AG04450 (cell line): ENCODE measurements around the gene ACSF3. TPM values are rescaled to one million over a fixed set of nuclear protein-coding genes. Genes with fewer than 3 reads are reported as not detected.
"Not testable (repeated sequence)": the region's sequence is repeated elsewhere in the genome, so short reads cannot be mapped to it uniquely, and the experiment has no call there.

Source experiments
- CTCF ChIA-PET: fragments of 300-600, 350-600 bp; formaldehyde crosslinking; extraction: SDS; loops from one replicate; lab custom pipeline; 2022; ENCODE audit warnings: antibody characterized with exemption, inconsistent platforms; lab: Charles Lee
- POLR2A ChIA-PET: fragments of 350-600 bp; formaldehyde crosslinking; extraction: SDS; loops from one replicate; lab custom pipeline; 2021; ENCODE audit warnings: antibody characterized with exemption, inconsistent platforms; lab: Yijun Ruan, JAX
- DNase-seq: peaks from one replicate; pipeline ENCODE4 v3.0.0-alpha.2; 2011; ENCODE audit warnings: low read depth, low spot score
- H3K27ac ChIP-seq: one replicate; pipeline ENCODE4 v1.5.1; 2012; ENCODE audit warnings: low read depth, low read length, control low read depth
- H3K27me3 ChIP-seq: one replicate; pipeline ENCODE4 v1.6.0; 2012; ENCODE audit warnings: low read length; ENCODE audit not compliant: control insufficient read depth, insufficient read depth
- H3K4me3 ChIP-seq: 2 replicates; pipeline ENCODE4 v1.5.1; 2011; ENCODE audit warnings: mild to moderate bottlenecking, low read depth, low read length, control low read depth
- H3K9me3 ChIP-seq: 2 replicates; pipeline ENCODE4 v1.5.1; 2012; ENCODE audit warnings: low read length; ENCODE audit not compliant: control insufficient read depth, insufficient read depth
- polyA plus RNA-seq: library from polyadenylated mRNA; depleted of rRNA; stranded (reverse); fragments of >200 nt; gene quantifications from 2 replicates; pipeline ENCODE4 v1.2.3, GENCODE V29; 2011
- TF ChIP-seq, protein P1 (sequence below): IDR thresholded peaks from 2 replicates; pipeline ENCODE4 v1.5.1; 2011; ENCODE audit warnings: low read depth, low read length, control low read depth, inconsistent platforms

The ACSF3 gene
- polyA plus RNA-seq, 1 experiment: 11.2 TPM

DNA sequence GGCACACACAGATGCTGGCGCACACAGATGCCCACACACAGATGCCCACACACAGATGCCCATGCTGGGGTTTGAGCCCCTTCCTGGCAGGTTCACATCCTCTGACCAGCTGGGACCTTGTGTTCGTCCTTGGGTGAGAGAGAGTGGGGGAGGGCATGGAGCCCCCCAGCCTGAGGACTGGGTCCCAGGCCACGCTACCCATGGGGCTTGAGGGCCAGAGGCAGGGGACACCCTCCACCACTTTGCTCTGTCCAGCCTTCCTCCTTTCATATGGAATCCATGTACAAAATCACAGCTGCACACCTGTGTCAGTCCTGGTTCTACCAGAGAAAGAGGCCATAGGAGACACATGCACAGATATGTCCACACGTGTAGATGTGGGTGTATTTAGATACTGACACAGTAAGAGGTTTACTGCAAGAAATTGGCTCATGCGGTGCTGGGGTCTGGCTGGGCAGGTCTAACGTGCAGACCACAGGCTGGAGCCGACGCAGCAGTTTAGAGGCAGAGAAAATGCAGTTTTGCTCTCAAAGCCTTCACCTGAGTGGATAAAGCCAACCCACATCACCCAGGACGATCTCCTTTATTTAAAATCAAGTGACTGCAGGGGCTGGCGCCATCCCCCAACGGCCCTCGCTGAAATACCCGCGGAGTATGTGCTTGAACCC is 95.8 kb downstream of the ACSF3 start:
- no peak for DNase-seq
- TF ChIP-seq, protein P1, sequence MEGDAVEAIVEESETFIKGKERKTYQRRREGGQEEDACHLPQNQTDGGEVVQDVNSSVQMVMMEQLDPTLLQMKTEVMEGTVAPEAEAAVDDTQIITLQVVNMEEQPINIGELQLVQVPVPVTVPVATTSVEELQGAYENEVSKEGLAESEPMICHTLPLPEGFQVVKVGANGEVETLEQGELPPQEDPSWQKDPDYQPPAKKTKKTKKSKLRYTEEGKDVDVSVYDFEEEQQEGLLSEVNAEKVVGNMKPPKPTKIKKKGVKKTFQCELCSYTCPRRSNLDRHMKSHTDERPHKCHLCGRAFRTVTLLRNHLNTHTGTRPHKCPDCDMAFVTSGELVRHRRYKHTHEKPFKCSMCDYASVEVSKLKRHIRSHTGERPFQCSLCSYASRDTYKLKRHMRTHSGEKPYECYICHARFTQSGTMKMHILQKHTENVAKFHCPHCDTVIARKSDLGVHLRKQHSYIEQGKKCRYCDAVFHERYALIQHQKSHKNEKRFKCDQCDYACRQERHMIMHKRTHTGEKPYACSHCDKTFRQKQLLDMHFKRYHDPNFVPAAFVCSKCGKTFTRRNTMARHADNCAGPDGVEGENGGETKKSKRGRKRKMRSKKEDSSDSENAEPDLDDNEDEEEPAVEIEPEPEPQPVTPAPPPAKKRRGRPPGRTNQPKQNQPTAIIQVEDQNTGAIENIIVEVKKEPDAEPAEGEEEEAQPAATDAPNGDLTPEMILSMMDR: no peak
- POLR2A ChIA-PET: no interaction called here
- peaks cover 7% of the 10 kb centered on the region for H3K27me3 ChIP-seq
- no peak overlapping the region for H3K4me3 ChIP-seq
- H3K27ac ChIP-seq: no peak overlapping the region
- H3K9me3 ChIP-seq: peaks cover 13% of the 10 kb centered on the region; the same call in 1 of the 2 replicates
- CTCF ChIA-PET: no interaction called here

DNA sequence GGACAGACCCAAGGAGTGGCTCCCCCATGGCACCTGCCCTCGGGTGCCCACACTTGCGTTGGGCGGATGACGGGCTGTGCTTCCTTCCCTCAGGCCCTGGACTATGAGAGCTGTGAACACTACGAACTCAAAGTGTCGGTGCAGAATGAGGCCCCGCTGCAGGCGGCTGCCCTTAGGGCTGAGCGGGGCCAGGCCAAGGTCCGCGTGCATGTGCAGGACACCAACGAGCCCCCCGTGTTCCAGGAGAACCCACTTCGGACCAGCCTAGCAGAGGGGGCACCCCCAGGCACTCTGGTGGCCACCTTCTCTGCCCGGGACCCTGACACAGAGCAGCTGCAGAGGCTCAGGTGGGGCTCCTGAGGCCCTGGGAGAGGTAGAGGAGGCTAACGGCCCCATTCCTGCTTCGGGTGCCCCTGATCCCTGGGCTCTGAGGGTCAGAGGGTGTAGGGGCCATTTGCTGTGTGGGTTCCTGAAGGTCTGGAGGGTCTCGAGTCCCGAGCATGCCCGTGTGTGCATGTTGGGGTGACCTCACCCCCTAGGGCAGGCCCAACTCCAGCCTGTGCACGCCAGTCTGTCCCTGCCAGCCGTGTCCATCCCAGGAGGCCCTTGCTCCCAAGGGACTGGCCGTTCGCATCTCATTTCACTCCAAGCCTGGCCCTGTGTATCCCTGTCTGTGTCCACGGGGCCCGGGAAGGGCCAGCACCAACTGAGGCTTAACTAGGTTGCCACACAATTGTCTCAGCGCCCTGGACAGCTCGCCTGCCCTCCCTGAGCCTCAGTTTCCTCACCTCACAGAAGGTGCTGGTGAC is 96.7 kb downstream of the ACSF3 start:
- peaks cover 13% of the 10 kb centered on the region; the same call in 1 of the 2 replicates for H3K9me3 ChIP-seq
- DNase-seq: no peak
- ChIA-PET POLR2A (no interaction called here), CTCF (no interaction called here)
- no peak overlapping the region for H3K27ac ChIP-seq
- H3K27me3 ChIP-seq: peaks cover 1% of the 10 kb centered on the region
- no peak overlapping the region for H3K4me3 ChIP-seq
- TF ChIP-seq, protein P1: no peak

DNA sequence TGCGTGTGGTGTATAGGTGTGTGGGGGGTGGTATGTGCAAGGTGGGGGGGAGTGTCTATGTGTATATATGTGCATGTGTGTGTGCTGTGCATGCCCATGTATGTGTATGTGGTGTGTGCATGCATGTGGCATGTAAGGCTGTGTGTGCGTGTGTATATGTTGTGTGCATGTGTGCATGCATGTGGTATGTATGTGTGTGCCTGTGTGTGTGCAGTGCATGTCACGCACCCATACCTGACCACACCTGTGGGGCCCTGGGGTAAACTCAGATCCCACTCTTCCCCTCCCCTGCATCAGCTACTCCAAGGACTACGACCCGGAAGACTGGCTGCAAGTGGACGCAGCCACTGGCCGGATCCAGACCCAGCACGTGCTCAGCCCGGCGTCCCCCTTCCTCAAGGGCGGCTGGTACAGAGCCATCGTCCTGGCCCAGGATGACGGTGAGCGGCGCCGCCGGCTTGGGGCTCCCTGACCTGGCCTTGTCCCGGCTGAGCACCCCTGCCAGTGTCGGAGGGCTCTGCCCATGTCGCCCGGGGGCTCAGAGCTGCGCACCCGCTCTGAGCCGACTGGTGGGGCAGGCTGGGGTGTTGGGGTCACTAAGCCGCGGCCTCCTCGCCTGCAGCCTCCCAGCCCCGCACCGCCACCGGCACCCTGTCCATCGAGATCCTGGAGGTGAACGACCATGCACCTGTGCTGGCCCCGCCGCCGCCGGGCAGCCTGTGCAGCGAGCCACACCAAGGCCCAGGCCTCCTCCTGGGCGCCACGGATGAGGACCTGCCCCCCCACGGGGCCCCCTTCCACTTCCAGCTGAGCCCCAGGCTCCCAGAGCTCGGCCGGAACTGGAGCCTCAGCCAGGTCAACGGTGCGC is 97.6 kb downstream of the ACSF3 start:
- TF ChIP-seq, protein P1: no peak
- Histone ChIP-seq H3K27me3 (no peaks in the 10 kb centered on the region), H3K27ac (no peak overlapping the region), H3K4me3 (peak overlapping the region; percentile 67; the same call in 1 of the 2 replicates), H3K9me3 (peaks cover 13% of the 10 kb centered on the region; the same call in 1 of the 2 replicates)
- no peak for DNase-seq
- ChIA-PET POLR2A (no interaction called here), CTCF (interaction anchor here (1.8 kb wide), 1 partner anchor 24 kb away, joined by 6 read pairs; no protein-coding TSS in a partner anchor)

DNA sequence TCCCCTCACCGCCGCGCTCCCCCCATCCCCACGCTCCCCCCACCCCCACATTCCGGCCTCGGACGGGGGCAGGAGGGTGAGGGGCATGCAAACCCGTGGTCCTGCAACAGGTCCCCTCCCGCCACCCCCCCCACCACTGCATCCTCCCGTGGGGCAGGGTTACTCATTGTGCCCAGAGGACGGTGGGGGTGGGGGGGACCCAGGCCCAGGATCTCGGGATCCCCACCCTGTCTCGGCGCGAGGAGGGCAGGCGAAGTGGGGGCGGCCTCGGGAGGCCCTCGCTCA is 98.2 kb downstream of the ACSF3 start:
- POLR2A ChIA-PET: no interaction called here
- H3K9me3 ChIP-seq: peaks cover 13% of the 10 kb centered on the region; the same call in 1 of the 2 replicates
- no peaks in the 10 kb centered on the region for H3K27me3 ChIP-seq
- H3K27ac ChIP-seq: no peak overlapping the region
- CTCF ChIA-PET: interaction anchor here (1.8 kb wide), 1 partner anchor 24 kb away, joined by 6 read pairs; no protein-coding TSS in a partner anchor
- no peak for DNase-seq
- TF ChIP-seq, protein P1: no peak
- peak overlapping the region; percentile 67 for H3K4me3 ChIP-seq

DNA sequence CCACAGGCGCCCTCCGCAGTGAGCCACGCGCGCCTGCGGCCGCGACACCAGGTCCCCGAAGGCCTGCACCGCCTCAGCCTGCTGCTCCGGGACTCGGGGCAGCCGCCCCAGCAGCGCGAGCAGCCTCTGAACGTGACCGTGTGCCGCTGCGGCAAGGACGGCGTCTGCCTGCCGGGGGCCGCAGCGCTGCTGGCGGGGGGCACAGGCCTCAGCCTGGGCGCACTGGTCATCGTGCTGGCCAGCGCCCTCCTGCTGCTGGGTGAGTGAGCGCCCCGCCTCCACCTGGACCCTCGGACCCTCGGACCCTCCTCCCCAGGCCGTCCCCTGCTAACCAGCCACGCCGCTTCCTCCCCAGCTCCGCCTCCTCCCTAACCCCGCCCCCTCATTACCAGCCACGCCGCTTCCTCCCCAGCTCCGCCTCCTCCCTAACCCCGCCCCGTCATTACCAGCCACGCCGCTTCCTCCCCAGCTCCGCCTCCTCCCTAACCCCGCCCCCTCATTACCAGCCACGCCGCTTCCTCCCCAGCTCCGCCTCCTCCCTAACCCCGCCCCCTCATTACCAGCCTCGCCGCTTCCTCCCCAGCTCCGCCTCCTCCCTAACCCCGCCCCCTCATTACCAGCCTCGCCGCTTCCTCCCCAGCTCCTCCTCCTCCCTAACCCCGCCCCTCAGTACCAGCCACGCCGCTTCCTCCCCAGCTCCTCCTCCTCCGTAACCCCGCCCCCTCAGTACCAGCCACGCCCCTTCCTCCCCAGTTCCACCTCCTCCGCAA is 98.7 kb downstream of the ACSF3 start:
- CTCF ChIA-PET: interaction anchor here (0.7 to 1.8 kb wide), 2 partner anchors 18 to 25 kb away, joined by 5 to 6 read pairs; no protein-coding TSS in a partner anchor
- H3K9me3 ChIP-seq, H3K27ac ChIP-seq, H3K27me3 ChIP-seq: not testable (repeated sequence)
- POLR2A ChIA-PET: interaction anchor here (0.6 to 1.0 kb wide), 4 partner anchors 13 to 28 kb away, joined by 3 to 8 read pairs (median 5); partner anchors contain the start of gene ZNF778
- peak overlapping the region; percentile 67 for H3K4me3 ChIP-seq
- DNase-seq: peak; percentile 90
